ENCODE results near the gene TBL2. TPM values are rescaled to one million over a fixed set of nuclear protein-coding genes. Genes with fewer than 3 reads are reported as not detected.

Gene TBL2
- total and polyA plus RNA-seq, 10 of the 15 experiments (the other 5 are each of a cell fraction or from before 2014, with no cell fraction given), result 1.1 to 49.7 (median 26.7) TPM

DNA sequence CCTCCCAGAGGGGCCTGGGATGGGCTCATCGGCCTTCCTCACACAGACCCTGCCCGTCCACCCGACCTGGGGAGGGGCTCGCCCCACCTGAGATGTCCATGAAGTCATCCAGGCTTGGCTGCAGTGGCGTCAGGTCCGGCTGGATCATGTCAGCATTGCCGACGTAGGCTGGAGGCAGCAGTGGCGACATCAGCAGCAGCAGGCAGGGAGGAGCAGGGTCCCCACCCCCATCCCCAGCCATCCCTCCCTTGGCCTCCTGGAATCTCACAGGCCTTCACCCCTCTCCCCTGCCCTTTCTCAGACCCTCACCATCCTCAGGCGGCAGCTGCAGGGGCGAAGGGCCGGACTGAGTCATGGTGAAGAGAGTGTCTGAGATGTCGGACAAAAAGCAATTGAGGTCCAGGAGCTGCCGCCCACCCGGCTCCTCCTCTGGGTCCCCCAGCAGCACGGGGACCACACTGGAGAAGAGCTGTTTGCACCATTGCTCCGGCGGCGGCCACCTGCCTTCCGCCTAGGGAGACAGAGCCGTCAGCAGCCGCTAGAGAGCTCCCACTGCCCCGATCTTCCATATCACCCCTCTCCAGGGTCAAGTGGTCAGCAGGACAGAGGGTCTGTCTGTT is 27.3 kb upstream of the TBL2 start:
- Histone ChIP-seq H3K4me3 (no peak overlapping the region), H3K27me3 (replicated peaks in 1 of 2; ENCODE audit: control insufficient read depth in 2 of 2, insufficient read depth in 2 of 2, low read length in 1 of 2) (no peaks in the 10 kb centered on the region; a peak in 1 of 4 replicates), H2AFZ (ENCODE audit: control insufficient read depth, low read depth, low read length) (no peak overlapping the region), H4K20me1 (ENCODE audit: control insufficient read depth, insufficient read depth) (no peaks in the 10 kb centered on the region), H3K36me3 (ENCODE audit: control insufficient read depth in 2 of 2, insufficient read depth in 2 of 2, low read length in 1 of 2) (no peaks in the 10 kb centered on the region), H3K4me1 (ENCODE audit: control insufficient read depth, insufficient read depth, low read length) (no peaks in the 10 kb centered on the region), H3K9me3 (replicated peaks; ENCODE audit: control insufficient read depth, insufficient read depth, low read length) (no peaks in the 10 kb centered on the region), H3K4me2 (ENCODE audit: control insufficient read depth, insufficient read depth) (no peak overlapping the region), H3K79me2 (ENCODE audit: control insufficient read depth, insufficient read depth, low read length) (no peaks in the 10 kb centered on the region), H3K9ac (ENCODE audit: control insufficient read depth, insufficient read depth, low read length) (no peak overlapping the region), H3K27ac (ENCODE audit: control insufficient read depth, insufficient read depth) (no peak overlapping the region)
- ChIA-PET SMC1A (ENCODE audit: uncharacterized antibody, unreplicated experiment) (interaction anchor here (1.3 to 2.8 kb wide), 3 partner anchors 119 to 128 kb away, joined by 3 to 17 read pairs (median 13); no protein-coding TSS in a partner anchor), CTCF (interaction anchor here (1.5 to 2.9 kb wide), 15 partner anchors 7 to 139 kb away, joined by 5 to 34 read pairs (median 12); partner anchors contain the start of genes ABHD11, STX1A and VPS37D), POLR2A (interaction anchor here (0.7 kb wide), 1 partner anchor 117 kb away, joined by 3 read pairs; no protein-coding TSS in a partner anchor), RAD21 (ENCODE audit: unreplicated experiment) (interaction anchor here (1.8 to 2.4 kb wide), 2 partner anchors 123 to 129 kb away, joined by 10 to 13 read pairs; no protein-coding TSS in a partner anchor)
- intact Hi-C loops (cut with micrococcal nuclease; ENCODE audit: unreplicated experiment) (loop anchor here (2.0 to 5.0 kb wide), 2 partner anchors 129 to 252 kb away; no protein-coding TSS in a partner anchor), in situ Hi-C loops (cut with MboI) (loop anchor here (5.0 kb wide), 2 partner anchors 127 to 252 kb away; no protein-coding TSS in a partner anchor)
- TF ChIP-seq PRDM15 (CRISPR knock-in tag; IDR thresholded peaks at IDR 0.05), result no peak
- no peak for TF ChIP-seq ZNF207 (IDR thresholded peaks at IDR 0.05; ENCODE audit: borderline replicate concordance)
- no peak for TF ChIP-seq SREBF2 (IDR thresholded peaks at IDR 0.05; ENCODE audit: low read length)
- no peak for TF ChIP-seq MEF2B (IDR thresholded peaks at IDR 0.05; ENCODE audit: partially characterized antibody, poor library complexity, severe bottlenecking)
- TF ChIP-seq RB1 (IDR thresholded peaks at IDR 0.05; ENCODE audit: borderline replicate concordance), result no peak
- no peak for TF ChIP-seq TCF3 (IDR thresholded peaks at IDR 0.05; ENCODE audit: borderline replicate concordance, insufficient read depth, low read depth, low read length)
- no peak for TF ChIP-seq POU2F2 (IDR thresholded peaks at IDR 0.05; ENCODE audit: borderline replicate concordance, low read depth, low read length)
- TF ChIP-seq MAX (IDR thresholded peaks at IDR 0.05; ENCODE audit: low read depth, low read length), result no peak
- no peak for TF ChIP-seq IRF5 (IDR thresholded peaks at IDR 0.05; ENCODE audit: borderline replicate concordance)
- no peak for TF ChIP-seq TBL1XR1 (IDR thresholded peaks at IDR 0.05; ENCODE audit: low read depth, low read length)
- no peak for TF ChIP-seq SREBF1 (IDR thresholded peaks at IDR 0.05; ENCODE audit: low read length)
- TF ChIP-seq SMARCA5 (IDR thresholded peaks at IDR 0.05), result no peak
- no peak for TF ChIP-seq HDAC2 (IDR thresholded peaks at IDR 0.05)
- no peak for TF ChIP-seq JUND (IDR thresholded peaks at IDR 0.05; ENCODE audit: low read depth, low read length)
- no peak for TF ChIP-seq POLR2A (IDR thresholded peaks at IDR 0.05; ENCODE audit: low read depth, low read length)
- TF ChIP-seq GABPA (IDR thresholded peaks at IDR 0.05; ENCODE audit: low read depth), result no peak
- TF ChIP-seq CBFB (IDR thresholded peaks at IDR 0.05; ENCODE audit: low read depth), result no peak
- no peak for TF ChIP-seq CBX5 (IDR thresholded peaks at IDR 0.05; ENCODE audit: low read depth)
- TF ChIP-seq JUNB (IDR thresholded peaks at IDR 0.05), result no peak
- no peak for TF ChIP-seq KAT2A (conservative IDR thresholded peaks at IDR 0.05; ENCODE audit: control insufficient read depth, low read depth, low read length)
- no peak for FAIRE-seq
- ATAC-seq, result no peak
- no peak for DNase-seq (ENCODE audit: low read depth, low spot score)
- BruUV-seq (replicated peaks), result no TSS peak
- WGBS (ENCODE audit: insufficient coverage, insufficient replicate concordance, low lambda C conversion rate, missing lambda C conversion rate), result 45% methylated on average over 20 of the region's 23 CpGs

Data from GM12878 (cell line).